T1000 (cell line): ENCODE measurements around the gene GTSE1.

ENCODE experiments used
- DNase-seq: peaks from one replicate; lab custom pipeline; 2025; ENCODE audit warnings: mixed read lengths; lab: John Stamatoyannopoulos, UW

GTSE1 gene

GRCh38 chr22:46364341-46365165, 67.9 kb downstream of the GTSE1 start:
- no peak for DNase-seq

GRCh38 chr22:46365166-46365624, 68.5 kb downstream of the GTSE1 start:
- no peak for DNase-seq

GRCh38 chr22:46366327-46366731, 69.7 kb downstream of the GTSE1 start:
- DNase-seq = no peak

GRCh38 chr22:46366801-46367706, 70.4 kb downstream of the GTSE1 start:
- no peak for DNase-seq

GRCh38 chr22:46367707-46368191, 71.1 kb downstream of the GTSE1 start:
- no peak for DNase-seq

GRCh38 chr22:46368422-46368821, 71.8 kb downstream of the GTSE1 start:
- no peak for DNase-seq

GRCh38 chr22:46368871-46369715, 72.4 kb downstream of the GTSE1 start:
- DNase-seq = no peak

- no peak for DNase-seq
These were observed 73.3 kb downstream of the GTSE1 start for GRCh38 chr22:46369716-46370583.

- no peak for DNase-seq
These were observed 74.1 kb downstream of the GTSE1 start for GRCh38 chr22:46370584-46371291.

- DNase-seq = no peak
These were observed 75.1 kb downstream of the GTSE1 start for GRCh38 chr22:46371623-46372226.

- no peak for DNase-seq
These were observed 76.0 kb downstream of the GTSE1 start for GRCh38 chr22:46372686-46373085.

GRCh38 chr22:46373159-46373558, 76.5 kb downstream of the GTSE1 start:
- DNase-seq = no peak

GRCh38 chr22:46373921-46374662, 77.4 kb downstream of the GTSE1 start:
- DNase-seq = no peak

GRCh38 chr22:46374663-46375474, 78.2 kb downstream of the GTSE1 start:
- no peak for DNase-seq

GRCh38 chr22:46376111-46376510, 79.4 kb downstream of the GTSE1 start:
- no peak for DNase-seq

- no peak for DNase-seq
These were observed 80.3 kb downstream of the GTSE1 start for GRCh38 chr22:46376908-46377524.
